ENCODE results near the gene CCK.

Gene CCK

DNA sequence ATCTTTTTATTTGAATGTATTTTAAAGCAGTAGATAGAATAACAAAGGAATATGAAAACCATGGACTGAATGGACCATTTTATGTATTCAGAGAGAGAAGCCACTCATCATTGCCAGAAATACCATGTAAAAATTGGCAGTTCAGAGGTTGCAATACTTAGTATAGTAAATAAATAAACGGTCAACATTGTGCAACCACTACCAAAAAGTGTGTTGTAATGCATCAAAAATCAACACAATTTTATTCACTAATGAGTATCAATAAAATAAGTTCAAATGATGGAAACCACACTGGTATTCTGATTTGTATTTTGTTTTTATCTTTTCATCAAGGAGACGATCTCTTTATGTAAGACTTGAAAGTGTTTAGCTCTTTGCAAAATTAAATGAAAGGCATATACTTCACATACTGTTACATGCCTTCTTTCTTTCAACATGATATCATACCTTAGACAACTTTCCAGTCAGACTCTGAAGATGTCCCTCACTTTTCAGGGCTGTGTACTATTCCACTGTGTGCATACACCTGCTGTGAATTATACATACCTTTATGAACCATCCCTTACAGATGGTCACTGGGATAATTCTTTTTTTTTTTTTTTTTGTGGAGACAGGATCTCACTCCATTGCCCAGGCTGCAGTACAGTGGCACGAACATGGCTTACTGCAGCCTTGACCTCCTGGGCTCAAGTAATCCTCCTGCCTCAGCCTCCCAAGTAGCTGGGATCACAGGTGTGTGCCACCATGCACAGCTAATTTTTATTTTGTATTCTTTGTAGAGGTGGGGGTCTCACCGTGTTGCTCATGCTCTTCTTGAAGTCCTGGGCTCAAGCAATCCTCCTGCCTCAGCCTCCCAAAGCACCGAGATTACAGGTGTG lies 40.3 kb downstream of the CCK start:
- DNase-seq (ENCODE audit: low spot score), result no peak

DNA sequence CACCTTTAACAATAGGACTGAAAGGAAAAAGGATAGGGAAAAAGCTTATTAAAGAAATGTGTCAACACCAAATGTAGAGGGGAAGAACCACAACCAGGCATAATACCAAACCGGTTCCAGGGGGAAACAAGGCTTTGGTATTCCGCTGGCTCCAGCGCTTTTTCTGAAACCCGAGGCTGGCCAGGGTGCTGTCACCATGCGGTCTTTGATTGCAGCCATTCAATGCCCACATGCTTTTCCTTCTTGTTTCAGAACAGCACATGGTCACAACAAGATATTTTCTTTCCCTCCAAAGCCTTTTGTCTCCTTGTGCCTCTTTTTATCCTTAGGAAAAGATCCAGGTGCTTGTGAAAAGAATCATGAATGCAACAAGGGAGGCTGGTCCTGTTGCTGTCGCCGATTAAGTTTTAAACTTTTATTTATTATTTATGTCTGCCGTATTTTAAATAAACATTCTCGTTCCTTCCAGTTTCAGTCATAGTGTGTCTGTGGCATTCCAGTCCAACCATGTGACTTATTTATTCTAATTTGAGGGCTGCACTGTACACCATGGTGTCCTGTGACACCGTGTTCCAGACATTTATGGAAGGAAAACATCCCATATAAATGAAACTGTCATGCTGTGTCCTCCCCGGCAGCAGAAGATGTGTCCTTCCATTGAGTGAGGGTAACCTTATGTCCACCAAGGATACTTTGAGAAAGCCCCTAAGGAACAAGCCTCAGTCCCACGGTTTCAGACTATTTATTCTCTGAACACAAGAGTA lies 41.1 kb downstream of the CCK start:
- no peak for DNase-seq (ENCODE audit: low spot score)

DNA sequence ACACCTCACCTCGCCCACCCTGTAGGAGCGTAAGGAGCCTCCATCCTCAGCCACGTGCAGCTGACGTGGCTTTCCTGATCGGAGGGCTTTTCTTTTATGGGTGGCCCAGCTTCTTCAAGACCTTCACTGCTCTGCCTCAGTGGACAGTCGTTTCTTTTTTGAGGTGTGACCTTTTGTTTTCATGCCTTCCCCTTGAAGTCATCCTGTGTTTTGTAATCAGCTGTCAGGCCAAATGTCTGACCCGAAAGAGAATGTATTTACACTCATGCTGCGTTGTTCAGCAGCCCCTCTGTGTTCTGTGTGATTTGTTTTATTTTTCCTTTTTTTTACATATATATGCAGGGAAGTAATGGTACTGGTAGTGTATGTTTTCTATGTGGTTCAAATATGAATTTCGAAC lies 41.8 kb downstream of the CCK start:
- DNase-seq (ENCODE audit: low spot score), result no peak

DNA sequence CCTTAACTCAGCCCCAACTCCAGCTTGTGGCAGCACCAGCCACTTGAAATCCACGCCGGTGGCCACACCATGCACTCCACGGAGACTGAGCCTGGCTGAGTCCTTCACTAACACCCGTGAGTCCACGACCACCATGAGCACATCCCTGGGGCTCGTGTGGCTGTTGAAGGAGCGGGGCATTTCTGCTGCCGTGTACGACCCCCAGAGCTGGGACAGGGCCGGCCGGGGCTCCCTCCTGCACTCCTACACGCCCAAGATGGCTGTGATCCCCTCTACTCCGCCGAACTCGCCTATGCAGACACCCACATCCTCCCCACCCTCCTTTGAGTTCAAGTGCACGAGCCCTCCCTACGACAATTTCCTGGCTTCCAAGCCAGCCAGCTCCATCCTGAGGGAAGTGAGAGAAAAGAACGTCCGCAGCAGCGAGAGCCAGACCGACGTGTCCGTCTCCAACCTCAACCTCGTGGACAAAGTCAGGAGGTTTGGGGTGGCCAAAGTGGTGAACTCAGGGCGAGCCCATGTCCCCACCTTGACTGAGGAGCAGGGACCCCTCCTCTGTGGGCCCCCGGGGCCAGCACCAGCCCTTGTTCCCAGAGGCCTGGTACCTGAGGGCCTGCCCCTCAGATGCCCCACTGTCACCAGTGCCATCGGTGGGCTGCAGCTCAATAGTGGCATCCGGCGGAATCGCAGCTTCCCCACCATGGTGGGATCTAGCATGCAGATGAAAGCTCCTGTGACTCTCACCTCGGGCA lies 42.9 kb downstream of the CCK start:
- no peak for DNase-seq (ENCODE audit: low spot score)

DNA sequence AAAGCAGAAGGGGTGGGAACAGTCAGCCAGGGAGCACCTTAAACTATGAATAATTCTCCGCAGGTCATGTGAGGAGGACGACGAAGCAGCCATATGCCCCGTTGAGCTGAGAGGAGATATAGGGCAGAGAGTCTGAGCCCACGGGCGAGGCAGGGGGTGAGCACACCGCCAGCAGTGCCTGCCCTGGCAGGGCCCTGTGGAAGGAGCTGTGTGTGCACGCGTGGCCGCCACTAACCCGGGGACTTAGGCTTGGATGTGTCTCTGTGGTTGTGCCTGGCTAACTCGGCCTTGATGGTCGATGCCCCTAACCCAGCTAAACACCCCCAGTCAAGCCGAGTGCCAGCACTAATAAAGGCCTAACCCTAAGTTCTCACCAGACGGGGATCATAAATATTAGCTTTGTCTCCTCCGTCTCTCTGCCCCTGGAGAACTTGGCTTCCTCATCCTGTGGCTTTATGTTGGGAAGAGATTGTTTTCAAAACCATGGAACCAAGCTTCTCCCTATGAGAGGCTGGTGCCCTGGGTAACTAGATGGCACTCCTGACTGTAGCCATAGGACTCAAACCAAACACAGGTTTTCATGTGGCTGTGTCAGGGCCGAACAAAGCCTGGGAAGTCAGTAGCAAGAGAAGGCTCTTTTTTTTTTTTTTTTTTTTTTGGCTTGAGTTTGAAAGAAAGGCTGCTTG lies 45.4 kb downstream of the CCK start:
- DNase-seq (ENCODE audit: low spot score), result no peak

DNA sequence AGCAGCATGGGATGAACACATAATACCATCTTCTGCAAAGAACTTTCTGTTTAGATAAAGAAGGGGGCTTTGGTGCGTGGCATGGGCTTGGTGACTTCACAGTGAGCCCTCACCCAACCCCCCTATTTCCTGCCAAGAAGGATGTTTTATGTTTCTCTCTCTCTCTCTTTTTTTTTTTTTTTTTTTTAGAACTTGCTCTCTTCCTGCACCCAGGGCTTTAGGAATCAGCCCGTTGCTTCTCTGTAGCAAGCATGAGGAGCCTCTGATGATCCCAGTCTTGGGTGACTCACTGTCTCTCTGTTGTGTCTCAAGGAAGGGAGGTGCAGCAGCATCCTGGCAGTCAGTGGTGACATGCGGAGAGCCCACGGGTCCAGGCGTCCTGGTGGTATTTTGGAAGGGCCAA lies 49.1 kb downstream of the CCK start:
- peak; percentile 54 for DNase-seq (ENCODE audit: low spot score)

DNA sequence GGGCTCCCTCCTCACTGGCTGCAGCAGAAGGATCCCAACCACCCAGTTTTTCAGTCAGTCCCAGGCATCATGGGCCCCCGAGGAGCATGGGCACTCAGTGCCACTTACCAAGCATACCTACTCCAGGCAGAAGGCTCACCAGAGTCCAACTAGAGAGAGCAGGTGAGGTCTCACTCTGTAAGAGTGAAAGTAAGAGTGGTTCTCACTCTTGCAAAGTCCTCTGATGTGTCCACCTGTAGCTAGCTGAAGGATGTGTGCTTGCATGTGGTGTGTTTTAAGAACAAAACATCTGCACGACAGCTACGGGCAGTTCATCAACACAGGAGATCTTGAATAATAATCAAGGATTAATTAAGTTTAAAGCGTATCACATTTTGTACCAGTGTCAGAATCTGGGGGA lies 49.7 kb downstream of the CCK start:
- no peak for DNase-seq (ENCODE audit: low spot score)

DNA sequence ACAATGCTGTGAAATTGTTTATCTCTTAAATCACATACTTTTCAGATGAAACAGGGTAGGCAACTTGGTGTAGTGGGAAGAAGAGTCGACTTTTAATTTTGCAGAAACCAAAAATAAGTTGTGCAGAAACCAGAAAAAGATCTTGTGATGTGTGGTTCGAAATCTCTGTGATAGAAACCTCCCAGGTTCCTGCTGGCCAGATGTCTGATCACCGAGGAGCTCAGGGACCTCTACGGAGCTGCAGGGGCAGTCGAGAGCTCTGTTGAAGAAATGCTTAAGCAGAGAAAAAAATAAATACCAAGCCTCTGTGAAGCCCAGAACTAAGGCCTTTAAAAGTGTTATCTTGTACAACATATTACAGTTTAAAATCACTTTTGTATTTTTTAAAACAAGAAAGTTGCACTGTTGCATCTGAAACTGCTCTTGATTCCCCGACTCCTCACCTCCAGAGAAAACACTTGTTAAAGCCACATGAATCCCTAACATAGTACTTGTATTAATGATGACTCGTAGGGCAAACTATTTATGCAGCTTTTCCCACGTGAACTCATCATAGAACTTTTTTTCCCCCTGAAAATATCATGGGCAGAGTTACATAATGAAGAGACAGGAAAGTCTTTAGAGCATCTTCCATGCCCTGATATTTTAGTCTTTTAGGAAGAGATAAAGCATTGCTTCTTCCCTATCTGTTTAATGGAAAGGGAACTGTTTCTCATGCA lies 51.3 kb downstream of the CCK start:
- DNase-seq (ENCODE audit: low spot score), result peak; percentile 57

DNA sequence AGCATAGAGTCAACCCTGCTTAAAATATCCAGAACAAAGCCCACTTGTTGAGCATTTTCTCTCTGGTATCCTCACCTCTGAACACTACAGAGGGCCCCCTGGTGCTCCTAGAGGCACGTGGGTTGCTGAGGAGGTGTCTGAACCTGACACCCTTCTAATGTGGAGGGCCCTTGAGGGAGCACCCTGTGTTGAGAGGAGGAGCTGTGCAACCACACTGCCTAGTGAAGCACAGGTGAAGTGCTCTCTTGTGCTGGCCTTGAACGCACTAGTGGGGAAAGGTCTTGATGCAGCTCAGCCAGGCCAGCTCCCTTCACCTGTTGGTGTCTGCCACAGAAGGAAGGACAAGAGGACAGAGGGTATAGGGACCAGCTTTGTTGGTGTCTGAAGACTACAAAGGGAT lies 51.9 kb downstream of the CCK start:
- DNase-seq (ENCODE audit: low spot score), result no peak

DNA sequence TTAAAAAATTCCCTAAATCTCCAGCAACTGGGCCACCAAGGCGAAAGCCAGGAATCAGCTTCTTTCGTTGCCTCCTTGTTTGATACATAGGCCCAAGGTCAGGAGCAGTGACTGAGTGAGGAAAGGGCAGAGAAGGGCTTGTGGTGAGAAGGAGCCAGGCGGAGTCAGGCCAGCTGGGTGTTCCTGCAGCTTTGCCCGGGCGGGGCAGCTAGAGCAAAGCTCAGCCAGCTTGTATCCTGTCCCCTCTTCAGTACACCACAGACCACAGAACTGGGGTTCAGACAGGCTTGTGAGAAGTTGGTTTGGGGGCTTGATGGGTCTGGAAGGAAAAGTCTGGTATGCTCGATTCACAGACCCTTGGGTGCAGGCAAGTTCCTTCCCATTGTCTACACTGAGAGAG lies 52.6 kb downstream of the CCK start:
- DNase-seq (ENCODE audit: low spot score), result no peak

DNA sequence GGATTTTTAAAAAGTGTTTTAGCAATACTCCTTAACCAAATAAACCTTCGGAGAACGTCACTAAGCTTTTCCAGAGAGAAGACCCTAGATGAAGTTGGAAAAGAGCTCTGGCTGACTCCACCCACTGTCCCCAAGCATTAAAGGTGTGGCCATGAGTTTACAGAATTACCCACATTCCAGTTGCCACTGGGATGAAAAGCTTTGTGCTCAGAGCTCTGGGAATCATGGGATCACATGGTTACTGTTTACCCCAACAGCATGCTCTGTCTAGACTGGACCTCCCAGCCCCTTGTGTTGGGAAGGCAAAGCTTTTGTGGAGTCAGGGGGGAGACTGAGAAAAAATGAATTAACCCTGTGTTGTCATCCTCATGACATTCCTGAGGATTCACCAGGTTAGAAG lies 55.3 kb downstream of the CCK start:
- DNase-seq (ENCODE audit: low spot score), result no peak

DNA sequence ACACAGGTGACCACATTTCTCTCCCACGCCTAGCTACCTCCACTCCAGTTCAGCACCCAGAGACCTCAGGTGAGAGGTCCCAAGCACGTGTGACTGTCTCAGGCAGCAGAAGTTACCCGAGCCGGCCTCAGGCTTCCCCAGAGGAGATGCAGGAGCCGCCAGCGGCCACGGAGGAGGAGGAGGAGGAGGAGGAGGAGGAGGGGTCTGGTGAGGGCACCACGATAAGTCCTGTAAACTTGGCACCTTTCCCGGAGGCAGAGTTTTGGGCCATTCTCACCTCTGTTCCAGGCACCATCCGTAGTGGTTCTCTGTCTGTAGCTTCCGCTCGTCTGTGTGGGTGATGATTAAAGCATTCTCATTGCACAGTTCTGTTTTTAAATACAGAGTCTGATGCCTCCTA lies 56.1 kb downstream of the CCK start:
- DNase-seq (ENCODE audit: low spot score), result no peak
